GM18526 (cell line): Measurements from ENCODE around the gene CLEC16A.

Experiments used
- POLR2A ChIP-seq: IDR thresholded peaks from 3 replicates; pipeline ENCODE4 v1.6.1; 2011; ENCODE audit not compliant: insufficient read length; ENCODE audit errors: extremely low read depth

CLEC16A gene, protein sequence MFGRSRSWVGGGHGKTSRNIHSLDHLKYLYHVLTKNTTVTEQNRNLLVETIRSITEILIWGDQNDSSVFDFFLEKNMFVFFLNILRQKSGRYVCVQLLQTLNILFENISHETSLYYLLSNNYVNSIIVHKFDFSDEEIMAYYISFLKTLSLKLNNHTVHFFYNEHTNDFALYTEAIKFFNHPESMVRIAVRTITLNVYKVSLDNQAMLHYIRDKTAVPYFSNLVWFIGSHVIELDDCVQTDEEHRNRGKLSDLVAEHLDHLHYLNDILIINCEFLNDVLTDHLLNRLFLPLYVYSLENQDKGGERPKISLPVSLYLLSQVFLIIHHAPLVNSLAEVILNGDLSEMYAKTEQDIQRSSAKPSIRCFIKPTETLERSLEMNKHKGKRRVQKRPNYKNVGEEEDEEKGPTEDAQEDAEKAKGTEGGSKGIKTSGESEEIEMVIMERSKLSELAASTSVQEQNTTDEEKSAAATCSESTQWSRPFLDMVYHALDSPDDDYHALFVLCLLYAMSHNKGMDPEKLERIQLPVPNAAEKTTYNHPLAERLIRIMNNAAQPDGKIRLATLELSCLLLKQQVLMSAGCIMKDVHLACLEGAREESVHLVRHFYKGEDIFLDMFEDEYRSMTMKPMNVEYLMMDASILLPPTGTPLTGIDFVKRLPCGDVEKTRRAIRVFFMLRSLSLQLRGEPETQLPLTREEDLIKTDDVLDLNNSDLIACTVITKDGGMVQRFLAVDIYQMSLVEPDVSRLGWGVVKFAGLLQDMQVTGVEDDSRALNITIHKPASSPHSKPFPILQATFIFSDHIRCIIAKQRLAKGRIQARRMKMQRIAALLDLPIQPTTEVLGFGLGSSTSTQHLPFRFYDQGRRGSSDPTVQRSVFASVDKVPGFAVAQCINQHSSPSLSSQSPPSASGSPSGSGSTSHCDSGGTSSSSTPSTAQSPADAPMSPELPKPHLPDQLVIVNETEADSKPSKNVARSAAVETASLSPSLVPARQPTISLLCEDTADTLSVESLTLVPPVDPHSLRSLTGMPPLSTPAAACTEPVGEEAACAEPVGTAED

DNA sequence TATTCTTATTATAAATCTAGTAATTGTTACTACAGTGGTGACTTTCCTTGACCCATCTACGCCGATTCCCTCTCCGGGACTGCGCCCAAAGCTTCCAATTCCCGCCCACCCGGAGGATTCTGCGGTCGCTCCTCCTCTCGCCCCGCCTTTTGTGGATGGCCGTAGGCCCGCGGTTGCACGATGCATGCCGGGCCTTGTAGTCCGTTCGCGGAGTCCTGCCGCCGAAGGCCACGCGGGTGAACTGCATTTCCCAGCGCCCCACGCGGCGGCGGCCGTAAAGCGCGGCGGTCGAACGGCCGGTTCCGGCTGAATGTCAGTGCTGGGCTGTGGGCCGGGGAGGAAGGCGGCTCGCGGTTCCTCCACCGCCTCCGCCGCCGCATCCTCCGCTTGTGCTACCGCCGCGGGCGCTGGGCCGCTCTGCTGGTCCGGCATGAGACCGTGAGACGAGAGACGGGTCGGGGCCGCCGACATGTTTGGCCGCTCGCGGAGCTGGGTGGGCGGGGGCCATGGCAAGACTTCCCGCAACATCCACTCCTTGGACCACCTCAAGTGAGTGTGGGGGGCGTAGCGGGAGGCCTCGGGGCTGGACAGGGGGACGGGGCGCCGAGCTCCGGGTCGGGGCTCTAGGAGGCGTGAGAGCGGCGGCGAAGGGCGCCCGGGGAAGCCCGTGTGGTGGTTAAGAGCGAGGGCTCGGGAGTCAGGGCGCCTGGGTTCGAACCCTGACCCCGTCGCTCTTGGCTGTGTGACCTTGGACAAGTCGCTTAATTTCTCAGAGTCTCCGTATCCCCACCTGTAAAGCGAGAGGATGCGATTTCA is at the start of gene CLEC16A:
Gene CLEC16A, plus strand, starts transcription at position 316 of the 816 bp plus-strand sequence. Its CDS starts 154 bp downstream, at position 470.
- TF ChIP-seq POLR2A: peak; percentile 72

GRCh38 chr16:10895053-10895946 is 49.1 kb upstream of the CLEC16A start:
- TF ChIP-seq POLR2A: no peak

GRCh38 chr16:10896165-10896564 is 48.2 kb upstream of the CLEC16A start:
- TF ChIP-seq POLR2A: no peak

GRCh38 chr16:10896723-10897122 is 47.6 kb upstream of the CLEC16A start:
- TF ChIP-seq POLR2A: no peak

- no peak for TF ChIP-seq POLR2A
These were observed 47.2 kb upstream of the CLEC16A start for GRCh38 chr16:10897134-10897533.

DNA sequence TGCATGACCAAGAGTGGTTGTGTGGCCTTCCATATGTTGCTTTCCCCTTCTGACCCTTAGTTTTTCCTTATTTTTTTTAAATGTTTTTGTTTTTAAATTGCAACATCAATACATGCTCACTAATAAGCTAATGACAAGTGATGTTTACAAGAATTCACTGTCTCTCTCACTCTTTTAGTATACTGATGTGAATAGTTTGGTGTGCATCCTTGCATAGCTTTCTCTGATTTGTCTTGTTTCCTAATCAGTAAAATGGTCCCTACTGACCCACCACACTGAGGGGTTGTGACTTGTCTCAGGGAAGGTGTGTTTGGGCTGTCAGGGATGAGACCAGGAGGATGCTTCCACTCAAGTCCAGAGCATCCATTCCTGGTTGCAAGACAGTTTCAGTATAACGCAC is 41.4 kb upstream of the CLEC16A start:
- TF ChIP-seq POLR2A: no peak

- no peak for TF ChIP-seq POLR2A
These were observed 37.9 kb upstream of the CLEC16A start for GRCh38 chr16:10906482-10906881.

- no peak for TF ChIP-seq POLR2A
These were observed 37.2 kb upstream of the CLEC16A start for GRCh38 chr16:10906914-10907756.

- TF ChIP-seq POLR2A: no peak
These were observed 36.7 kb upstream of the CLEC16A start for GRCh38 chr16:10907757-10908045.

DNA sequence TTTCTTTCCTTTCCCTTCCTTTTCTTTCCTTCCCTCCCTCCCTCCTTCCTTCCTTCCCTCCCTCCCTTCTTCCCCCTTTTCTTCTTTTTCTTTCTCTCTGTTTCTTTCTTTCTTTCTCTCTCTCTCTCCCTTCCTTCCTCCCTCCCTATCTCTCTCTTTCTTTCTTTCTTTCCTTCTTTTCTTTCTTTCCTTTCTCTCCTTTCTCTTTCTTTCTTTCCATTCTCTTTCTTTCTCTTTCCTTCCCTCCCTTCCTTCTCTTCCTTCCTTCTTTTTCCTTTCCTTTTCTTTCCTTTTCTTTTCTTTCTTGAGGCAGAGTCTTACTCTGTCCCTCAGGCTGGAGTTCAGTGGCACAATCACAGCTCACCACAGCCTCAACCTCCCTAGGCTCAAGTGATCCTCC is 33.1 kb upstream of the CLEC16A start:
- no peak for TF ChIP-seq POLR2A

DNA sequence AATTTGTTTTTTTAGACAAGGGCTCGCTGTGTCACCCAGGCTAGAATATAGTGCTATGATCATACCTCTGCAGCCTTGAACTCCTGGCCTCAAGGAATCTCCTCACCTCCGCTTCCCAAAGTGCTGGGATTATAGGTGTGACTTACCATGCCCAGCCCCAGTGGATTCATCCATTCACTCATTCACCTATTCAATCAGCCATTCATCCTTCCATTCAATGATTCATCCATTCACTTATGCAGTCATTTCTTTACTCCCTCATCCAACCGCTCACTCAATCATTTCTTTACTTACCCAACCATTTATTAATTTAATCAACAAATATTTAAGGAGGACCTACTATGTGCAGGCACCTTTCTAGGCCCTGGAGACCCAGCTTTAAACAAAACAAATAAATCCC is 27.8 kb upstream of the CLEC16A start:
- TF ChIP-seq POLR2A: no peak

DNA sequence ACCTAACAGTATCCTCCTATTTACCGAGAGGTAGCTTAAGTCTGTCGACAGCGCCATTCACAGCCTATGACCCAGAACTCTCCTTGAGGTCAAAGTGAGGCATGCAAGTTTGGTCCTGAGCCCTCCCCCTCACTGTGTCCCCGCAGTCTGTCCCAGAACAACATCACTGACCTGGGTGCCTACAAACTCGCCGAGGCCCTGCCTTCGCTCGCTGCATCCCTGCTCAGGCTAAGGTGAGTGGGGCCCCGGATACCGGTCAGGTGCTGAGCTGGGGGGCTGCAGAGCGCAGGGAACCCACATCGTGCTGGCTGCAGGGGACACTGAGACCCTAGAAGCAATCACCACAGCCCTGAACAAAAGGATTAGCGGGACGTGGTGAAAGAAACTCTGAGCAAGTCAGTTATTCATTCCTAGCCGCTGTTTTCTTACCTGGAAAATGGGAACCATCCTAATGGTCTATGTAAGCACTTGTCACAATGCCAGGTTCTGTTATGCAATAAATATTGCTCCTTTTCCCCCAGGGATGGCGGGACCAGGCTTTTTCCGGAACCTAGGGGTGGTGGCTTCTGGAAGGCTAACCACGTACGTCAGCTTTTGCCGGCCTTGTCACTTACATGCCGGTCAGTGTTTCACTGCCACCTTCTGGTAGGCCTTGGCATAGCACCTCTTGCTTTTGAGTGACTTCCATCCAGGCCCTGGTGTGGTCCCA is 25.9 kb upstream of the CLEC16A start:
- no peak for TF ChIP-seq POLR2A

GRCh38 chr16:10919003-10919351 is 25.4 kb upstream of the CLEC16A start:
- TF ChIP-seq POLR2A: no peak
